Activated naive CD8-positive, alpha-beta T cell (primary cell): ENCODE measurements around the gene LACTBL1.

Experiments used
- H3K27ac Mint-ChIP-seq: one replicate; pipeline ENCODE4 v1.8.0; 2021; ENCODE audit warnings: mixed read lengths
- H3K27me3 Mint-ChIP-seq: one replicate; pipeline ENCODE4 v1.8.0; 2021; ENCODE audit warnings: mixed read lengths
- H3K36me3 Mint-ChIP-seq: one replicate; pipeline ENCODE4 v1.8.0; 2021; ENCODE audit warnings: mixed read lengths
- H3K4me1 Mint-ChIP-seq: one replicate; pipeline ENCODE4 v1.8.0; 2021; ENCODE audit warnings: low read depth, mixed read lengths
- H3K4me3 Mint-ChIP-seq: one replicate; pipeline ENCODE4 v1.8.0; 2021; ENCODE audit warnings: mild to moderate bottlenecking, mixed read lengths
- H3K9me3 Mint-ChIP-seq: one replicate; pipeline ENCODE4 v1.8.0; 2021; ENCODE audit warnings: low read depth, mixed read lengths

LACTBL1 gene

DNA sequence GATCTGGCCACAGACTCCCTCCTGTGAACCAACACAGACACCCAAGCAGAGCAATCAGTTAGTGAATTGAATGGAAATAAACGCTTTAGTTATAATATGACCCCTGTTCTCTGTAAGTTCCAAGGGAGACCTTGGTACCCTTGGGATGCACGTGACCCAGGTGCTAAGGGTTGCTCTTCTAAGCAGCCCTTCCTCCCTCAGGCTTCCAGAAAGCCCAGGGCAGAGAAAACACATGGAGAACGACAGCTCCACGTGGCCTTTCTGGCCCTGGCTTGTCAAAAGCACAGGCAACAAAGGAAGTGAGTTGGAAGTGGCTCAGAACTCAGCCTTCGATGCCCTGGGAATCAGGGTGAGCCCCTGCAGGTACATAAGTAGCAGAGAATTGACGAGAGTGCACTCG is 57.4 kb downstream of the LACTBL1 start:
- no peaks in the 10 kb centered on the region for H3K27me3 Mint-ChIP-seq
- no peak overlapping the region for H3K4me3 Mint-ChIP-seq
- H3K36me3 Mint-ChIP-seq = no peaks in the 10 kb centered on the region
- no peaks in the 10 kb centered on the region for H3K9me3 Mint-ChIP-seq
- H3K27ac Mint-ChIP-seq = no peak overlapping the region
- no peaks in the 10 kb centered on the region for H3K4me1 Mint-ChIP-seq

DNA sequence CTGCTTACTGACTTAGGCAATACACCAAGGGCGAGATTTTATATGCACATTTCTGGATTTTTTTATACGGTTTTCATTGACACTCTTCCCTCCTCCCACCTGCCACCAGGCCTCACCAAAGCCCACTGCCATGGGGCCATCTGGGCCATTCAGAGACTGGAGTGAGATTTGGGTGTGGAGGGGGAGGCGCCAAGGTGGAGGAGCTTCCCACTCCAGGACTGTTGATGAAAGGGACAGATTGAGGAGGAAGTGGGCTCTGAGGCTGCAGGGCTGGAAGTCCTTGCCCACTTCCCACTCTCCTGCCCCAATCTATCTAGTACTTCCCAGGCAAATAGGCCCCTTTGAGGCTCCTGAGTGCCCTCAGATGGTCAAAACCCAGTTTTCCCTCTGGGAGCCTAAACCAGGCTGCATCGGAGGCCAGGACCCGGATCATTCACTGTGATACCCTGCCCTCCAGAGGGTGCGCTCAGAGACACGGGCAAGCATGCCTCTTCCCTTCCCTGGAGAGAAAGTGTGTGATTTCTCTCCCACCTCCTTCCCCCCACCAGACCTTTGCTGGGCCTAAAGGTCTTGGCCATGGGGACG is 57.9 kb downstream of the LACTBL1 start:
- no peaks in the 10 kb centered on the region for H3K4me1 Mint-ChIP-seq
- H3K27me3 Mint-ChIP-seq = no peaks in the 10 kb centered on the region
- no peaks in the 10 kb centered on the region for H3K36me3 Mint-ChIP-seq
- H3K4me3 Mint-ChIP-seq = no peak overlapping the region
- H3K9me3 Mint-ChIP-seq = no peaks in the 10 kb centered on the region
- H3K27ac Mint-ChIP-seq = no peak overlapping the region

DNA sequence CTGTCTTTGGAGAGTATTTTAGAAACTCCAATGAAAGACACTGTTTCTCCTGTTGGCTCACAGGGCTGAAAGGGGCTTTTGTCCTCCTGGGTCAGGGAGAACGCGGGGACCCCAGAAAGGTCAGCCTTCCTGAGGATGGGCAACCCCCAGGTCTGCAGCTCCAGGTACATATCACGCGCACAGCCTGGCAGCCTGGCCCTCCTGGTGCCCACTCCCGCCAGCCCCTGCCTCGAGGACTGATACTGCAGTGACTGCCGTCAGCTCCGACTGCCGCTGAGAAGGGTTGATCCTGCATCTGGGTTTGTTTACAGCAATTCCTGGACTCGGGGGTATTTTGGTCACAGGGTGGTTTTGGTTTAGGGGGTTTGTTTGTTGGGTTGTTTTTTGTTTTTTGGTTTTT is 58.5 kb downstream of the LACTBL1 start:
- no peak overlapping the region for H3K27ac Mint-ChIP-seq
- no peaks in the 10 kb centered on the region for H3K9me3 Mint-ChIP-seq
- no peaks in the 10 kb centered on the region for H3K27me3 Mint-ChIP-seq
- no peaks in the 10 kb centered on the region for H3K36me3 Mint-ChIP-seq
- H3K4me3 Mint-ChIP-seq = no peak overlapping the region
- H3K4me1 Mint-ChIP-seq = no peaks in the 10 kb centered on the region

DNA sequence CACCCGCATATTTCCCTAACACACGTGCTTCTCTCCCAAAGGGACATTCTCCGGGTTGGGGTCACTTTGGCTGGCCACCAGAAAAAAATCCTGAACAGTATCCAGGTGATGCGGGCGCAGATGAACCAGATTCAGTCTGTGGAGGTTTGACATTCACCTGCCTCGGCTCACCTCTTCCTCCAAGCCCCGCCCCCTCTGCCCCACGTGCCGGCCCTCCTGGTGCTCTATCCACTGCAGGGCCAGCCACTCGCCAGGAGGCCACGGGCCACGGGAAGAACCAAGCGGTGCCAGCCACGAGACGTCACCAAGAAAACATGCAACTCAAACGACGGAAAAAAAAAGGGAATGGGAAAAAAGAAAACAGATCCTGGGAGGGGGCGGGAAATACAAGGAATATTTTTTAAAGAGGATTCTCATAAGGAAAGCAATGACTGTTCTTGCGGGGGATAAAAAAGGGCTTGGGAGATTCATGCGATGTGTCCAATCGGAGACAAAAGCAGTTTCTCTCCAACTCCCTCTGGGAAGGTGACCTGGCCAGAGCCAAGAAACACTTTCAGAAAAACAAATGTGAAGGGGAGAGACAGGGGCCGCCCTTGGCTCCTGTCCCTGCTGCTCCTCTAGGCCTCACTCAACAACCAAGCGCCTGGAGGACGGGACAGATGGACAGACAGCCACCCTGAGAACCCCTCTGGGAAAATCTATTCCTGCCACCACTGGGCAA is 59.1 kb downstream of the LACTBL1 start:
- H3K9me3 Mint-ChIP-seq = no peaks in the 10 kb centered on the region
- H3K4me1 Mint-ChIP-seq = no peaks in the 10 kb centered on the region
- no peaks in the 10 kb centered on the region for H3K27me3 Mint-ChIP-seq
- H3K27ac Mint-ChIP-seq = no peak overlapping the region
- H3K4me3 Mint-ChIP-seq = no peak overlapping the region
- H3K36me3 Mint-ChIP-seq = no peaks in the 10 kb centered on the region

DNA sequence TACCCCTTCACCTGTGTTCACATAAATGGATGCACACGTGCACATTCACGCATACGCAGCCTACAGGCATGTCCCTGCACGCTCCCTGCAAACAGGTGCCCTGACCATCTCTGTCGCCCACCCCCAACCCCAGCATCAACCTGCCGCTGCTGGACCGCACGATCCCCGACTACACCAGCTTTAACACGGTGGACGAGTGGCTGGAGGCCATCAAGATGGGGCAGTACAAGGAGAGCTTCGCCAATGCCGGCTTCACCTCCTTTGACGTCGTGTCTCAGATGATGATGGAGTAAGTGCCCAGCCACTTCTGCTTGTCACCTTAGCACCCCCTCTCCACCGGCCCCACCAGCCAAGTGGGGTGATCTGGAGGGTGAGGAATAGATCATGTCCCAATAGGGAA is 60.4 kb downstream of the LACTBL1 start:
- no peaks in the 10 kb centered on the region for H3K9me3 Mint-ChIP-seq
- no peaks in the 10 kb centered on the region for H3K27me3 Mint-ChIP-seq
- H3K4me1 Mint-ChIP-seq = no peaks in the 10 kb centered on the region
- H3K4me3 Mint-ChIP-seq = no peak overlapping the region
- H3K36me3 Mint-ChIP-seq = no peaks in the 10 kb centered on the region
- H3K27ac Mint-ChIP-seq = no peak overlapping the region

DNA sequence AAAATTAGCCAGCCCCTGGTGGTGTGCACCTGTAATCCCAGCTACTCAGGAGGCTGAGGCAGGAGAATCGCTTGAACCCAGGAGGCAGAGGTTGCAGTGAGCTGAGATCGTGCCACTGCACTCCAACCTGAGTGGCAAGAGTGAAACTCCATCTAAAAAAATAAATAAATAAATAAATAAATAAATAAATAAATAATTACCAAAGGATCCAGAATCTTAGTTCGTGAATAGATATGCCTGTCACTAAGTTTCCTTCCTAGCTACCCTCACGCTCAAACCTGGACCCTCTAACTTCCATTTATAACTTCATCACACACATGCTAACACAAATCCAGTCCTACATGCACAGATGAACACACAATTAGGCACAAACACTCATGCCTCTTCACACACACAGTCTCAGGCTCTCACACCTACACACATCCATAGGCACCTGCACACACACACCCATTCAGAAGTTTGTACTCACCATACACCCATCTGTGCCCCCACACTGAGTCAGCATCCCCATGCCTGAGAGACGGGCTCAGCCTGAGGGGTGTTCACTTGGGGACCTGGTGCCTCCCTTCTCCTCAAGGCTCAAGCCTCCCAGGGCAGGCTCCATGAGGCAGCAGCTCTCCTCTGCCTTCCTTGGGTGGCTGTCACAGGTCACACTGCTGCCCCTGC is 61.5 kb downstream of the LACTBL1 start:
- no peaks in the 10 kb centered on the region for H3K27me3 Mint-ChIP-seq
- H3K36me3 Mint-ChIP-seq = no peaks in the 10 kb centered on the region
- H3K9me3 Mint-ChIP-seq = no peaks in the 10 kb centered on the region
- H3K4me3 Mint-ChIP-seq = no peak overlapping the region
- H3K4me1 Mint-ChIP-seq = no peaks in the 10 kb centered on the region
- H3K27ac Mint-ChIP-seq = no peak overlapping the region

DNA sequence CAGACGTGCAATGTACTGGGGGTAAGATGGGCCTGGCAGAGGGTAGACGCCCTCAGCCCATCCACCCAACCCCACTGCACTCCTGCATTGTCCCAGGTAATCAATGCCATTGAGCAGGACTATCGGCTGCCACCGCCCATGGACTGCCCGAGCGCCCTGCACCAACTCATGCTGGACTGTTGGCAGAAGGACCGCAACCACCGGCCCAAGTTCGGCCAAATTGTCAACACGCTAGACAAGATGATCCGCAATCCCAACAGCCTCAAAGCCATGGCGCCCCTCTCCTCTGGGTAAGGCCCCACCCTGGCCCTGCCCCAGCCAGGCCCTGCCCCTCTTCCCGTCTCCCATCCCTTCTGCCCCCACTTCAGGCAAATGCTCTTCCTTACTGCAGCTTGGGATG is 62.4 kb downstream of the LACTBL1 start:
- no peaks in the 10 kb centered on the region for H3K4me1 Mint-ChIP-seq
- no peaks in the 10 kb centered on the region for H3K27me3 Mint-ChIP-seq
- no peak overlapping the region for H3K27ac Mint-ChIP-seq
- no peaks in the 10 kb centered on the region for H3K9me3 Mint-ChIP-seq
- H3K4me3 Mint-ChIP-seq = no peak overlapping the region
- no peaks in the 10 kb centered on the region for H3K36me3 Mint-ChIP-seq

DNA sequence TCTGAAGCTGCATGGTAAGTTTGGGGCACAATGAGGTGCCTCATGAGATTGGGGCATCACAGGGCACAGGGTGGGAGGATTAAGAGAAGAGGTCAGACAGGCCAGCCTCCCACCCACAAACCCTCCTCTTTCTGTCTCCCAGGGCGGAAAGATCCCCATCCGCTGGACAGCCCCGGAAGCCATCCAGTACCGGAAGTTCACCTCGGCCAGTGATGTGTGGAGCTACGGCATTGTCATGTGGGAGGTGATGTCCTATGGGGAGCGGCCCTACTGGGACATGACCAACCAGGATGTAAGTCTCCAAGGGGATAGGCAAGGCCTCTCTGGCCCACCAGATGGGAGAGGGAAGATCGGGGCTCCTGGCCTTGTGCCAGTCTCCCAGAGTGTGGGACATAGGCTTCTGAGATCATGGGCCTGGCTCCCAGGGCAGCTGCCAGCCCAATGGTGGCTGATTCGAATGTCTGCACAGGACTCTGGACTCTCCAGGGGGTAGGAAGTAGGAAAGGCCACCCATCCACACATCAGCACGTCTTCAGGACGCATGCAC is 63.7 kb downstream of the LACTBL1 start:
- H3K9me3 Mint-ChIP-seq = no peaks in the 10 kb centered on the region
- H3K36me3 Mint-ChIP-seq = no peaks in the 10 kb centered on the region
- no peak overlapping the region for H3K4me3 Mint-ChIP-seq
- H3K4me1 Mint-ChIP-seq = no peaks in the 10 kb centered on the region
- no peaks in the 10 kb centered on the region for H3K27me3 Mint-ChIP-seq
- no peak overlapping the region for H3K27ac Mint-ChIP-seq

DNA sequence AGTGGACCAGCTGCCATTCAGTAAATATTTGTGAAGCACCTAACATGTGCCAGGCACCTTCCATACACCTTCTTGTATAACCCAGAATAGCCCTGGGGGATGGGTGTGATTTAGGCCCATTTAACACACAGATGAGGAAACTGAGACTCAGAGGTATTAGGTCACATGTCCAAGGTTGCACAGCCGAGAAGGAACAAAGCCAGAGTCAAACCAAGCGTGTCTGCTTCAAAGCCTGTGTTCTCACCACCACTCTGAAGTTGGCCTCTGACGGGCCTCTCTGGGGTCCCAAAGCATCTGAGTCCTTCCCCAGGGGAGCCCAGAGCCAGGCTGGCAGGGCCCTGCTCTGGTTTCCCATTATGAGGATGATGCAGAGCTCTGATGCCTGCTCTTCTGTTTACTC is 65.1 kb downstream of the LACTBL1 start:
- Mint-ChIP-seq H3K4me3 (no peak overlapping the region), H3K9me3 (no peaks in the 10 kb centered on the region), H3K36me3 (no peaks in the 10 kb centered on the region), H3K27ac (no peak overlapping the region), H3K27me3 (peaks cover 3% of the 10 kb centered on the region), H3K4me1 (no peaks in the 10 kb centered on the region)

DNA sequence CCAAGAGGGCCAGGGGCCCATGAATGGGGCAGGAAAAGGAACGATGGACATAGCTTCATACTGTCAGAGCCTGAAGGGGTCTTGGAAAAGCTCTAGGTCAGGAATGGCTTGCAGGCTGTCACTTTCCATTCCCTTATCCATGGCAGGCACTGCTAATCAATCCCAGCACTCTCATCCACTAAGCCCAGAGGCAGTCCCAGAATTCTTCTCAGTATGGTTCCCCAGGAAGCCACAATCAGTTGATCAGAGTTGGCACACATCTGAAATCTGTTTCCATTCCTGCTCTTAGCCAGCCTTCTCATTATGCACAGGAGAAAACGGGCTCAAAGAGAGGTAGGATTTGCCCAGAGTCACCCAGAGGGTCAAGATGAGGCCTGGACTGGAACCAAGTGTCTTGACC is 65.7 kb downstream of the LACTBL1 start:
- Mint-ChIP-seq H3K4me3 (no peak overlapping the region), H3K9me3 (no peaks in the 10 kb centered on the region), H3K36me3 (no peaks in the 10 kb centered on the region), H3K27ac (no peak overlapping the region), H3K27me3 (peaks cover 7% of the 10 kb centered on the region), H3K4me1 (no peaks in the 10 kb centered on the region)

DNA sequence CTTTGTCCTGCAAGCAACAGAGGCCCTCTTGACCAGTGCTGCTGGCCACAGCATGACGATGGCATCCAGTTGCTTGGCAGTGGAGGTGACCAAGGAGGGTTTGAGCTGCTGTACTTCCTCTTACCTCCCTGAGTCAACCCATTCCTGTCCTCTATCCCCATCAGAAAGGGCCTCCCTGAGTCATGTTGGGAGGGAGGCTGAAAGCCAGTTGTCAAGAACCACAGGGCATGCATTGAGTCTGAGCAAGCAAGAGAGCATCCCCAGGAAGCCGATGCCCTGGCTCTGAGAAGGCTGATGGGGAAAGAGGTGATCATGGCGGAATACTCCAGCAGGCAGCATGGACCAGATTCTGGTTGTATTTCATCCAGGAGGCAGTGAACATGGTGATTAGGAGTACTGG is 69.6 kb downstream of the LACTBL1 start:
- Mint-ChIP-seq H3K27me3 (peaks cover 15% of the 10 kb centered on the region), H3K4me3 (no peak overlapping the region), H3K36me3 (no peaks in the 10 kb centered on the region), H3K4me1 (no peaks in the 10 kb centered on the region), H3K9me3 (no peaks in the 10 kb centered on the region), H3K27ac (no peak overlapping the region)
